ENCODE measurements around the gene RNF208. TPM values are rescaled to one million over a fixed set of nuclear protein-coding genes. Genes with fewer than 3 reads are reported as not detected.

The RNF208 gene
- total and polyA plus RNA-seq, 2 of the 4 experiments (the other 2 are of a cell fraction), result 1.2 TPM; not detected in 1

GRCh38 chr9:137256856-137257255, 34.8 kb upstream of the RNF208 start:
- H3K9me1 ChIP-seq (ENCODE audit: insufficient read depth, low read length), result no peaks in the 10 kb centered on the region
- H3K9me3 ChIP-seq (ENCODE audit: control insufficient read depth, insufficient read depth, low read length), result no peaks in the 10 kb centered on the region
- H3K4me2 ChIP-seq (ENCODE audit: low read depth, low read length), result no peak overlapping the region
- H4K8ac ChIP-seq (ENCODE audit: low read depth in 2 of 2, low read length in 2 of 2), result no peak overlapping the region
- H3K4ac ChIP-seq (ENCODE audit: low read depth, low read length), result no peak overlapping the region
- no peak overlapping the region for H3K56ac ChIP-seq (ENCODE audit: extremely low read depth, insufficient read depth, low read length)
- no peak overlapping the region for H2AFZ ChIP-seq (replicated peaks; ENCODE audit: low read length, poor library complexity)
- dilution Hi-C loops (cut with HindIII; ENCODE audit: low sequenced_read_pairs, unreplicated experiment), result no loop called here
- H3K27me3 ChIP-seq (ENCODE audit: control insufficient read depth, insufficient read depth, low read length), result no peaks in the 10 kb centered on the region
- H3K23ac ChIP-seq (ENCODE audit: low read depth, low read length), result no peak overlapping the region
- peaks cover 25% of the 10 kb centered on the region for H3K36me3 ChIP-seq (ENCODE audit: control insufficient read depth, insufficient read depth, low read length)
- in situ Hi-C loops (cut with MboI; ENCODE audit: low sequenced_read_pairs), result no loop called here
- H4K91ac ChIP-seq (ENCODE audit: insufficient read depth, low read depth, low read length), result no peak overlapping the region
- no peak for DNase-seq
- POLR2A ChIA-PET (ENCODE audit: unreplicated experiment), result no interaction called here
- no peak overlapping the region for H3K9ac ChIP-seq (ENCODE audit: low read depth, low read length)
- no peak for ATAC-seq (ENCODE audit: low read depth)
- CTCF ChIA-PET, result no interaction called here
- H2BK20ac ChIP-seq (ENCODE audit: low read depth, low read length), result no peak overlapping the region
- H3K4me3 ChIP-seq (ENCODE audit: insufficient read depth, low read depth, low read length), result no peak overlapping the region
- H2AK9ac ChIP-seq (replicated peaks; ENCODE audit: low read depth, low read length, poor library complexity), result no peak overlapping the region
- H4K20me1 ChIP-seq (ENCODE audit: insufficient read depth, low read length), result peaks cover 11% of the 10 kb centered on the region
- BruUV-seq (replicated peaks), result no TSS peak
- H3K14ac ChIP-seq (replicated peaks; ENCODE audit: low read depth, low read length), result no peak overlapping the region
- no peak for TF ChIP-seq RFX5 (IDR thresholded peaks at IDR 0.05; ENCODE audit: low read depth, low read length)
- TF ChIP-seq MAFK (IDR thresholded peaks at IDR 0.05; ENCODE audit: low read depth, low read length), result no peak
- TF ChIP-seq NFE2L2 (IDR thresholded peaks at IDR 0.05; ENCODE audit: low read depth, low read length), result no peak
- no peak for TF ChIP-seq ELK1 (IDR thresholded peaks at IDR 0.05; ENCODE audit: borderline replicate concordance, low read depth, low read length)
- no peak for TF ChIP-seq SMC3 (IDR thresholded peaks at IDR 0.05; ENCODE audit: low read depth, low read length)
- TF ChIP-seq BHLHE40 (IDR thresholded peaks at IDR 0.05; ENCODE audit: low read depth, low read length), result no peak
- TF ChIP-seq MAZ (IDR thresholded peaks at IDR 0.05; ENCODE audit: borderline replicate concordance, low read depth, low read length), result no peak
- no peak for TF ChIP-seq RAD21 (IDR thresholded peaks at IDR 0.05; ENCODE audit: low read length)
- TF ChIP-seq CTCF (conservative IDR thresholded peaks at IDR 0.05; ENCODE audit: low read depth, low read length), result no peak
- TF ChIP-seq FOS (IDR thresholded peaks at IDR 0.05; ENCODE audit: low read depth, low read length), result no peak
- no peak for TF ChIP-seq CHD1 (IDR thresholded peaks at IDR 0.05; ENCODE audit: low read depth, low read length)
- TF ChIP-seq RCOR1 (IDR thresholded peaks at IDR 0.05; ENCODE audit: insufficient replicate concordance, low read length), result no peak
- TF ChIP-seq CEBPB (IDR thresholded peaks at IDR 0.05; ENCODE audit: low read depth, low read length), result no peak
- TF ChIP-seq MXI1 (IDR thresholded peaks at IDR 0.05; ENCODE audit: borderline replicate concordance, low read depth, low read length), result no peak
- no peak for TF ChIP-seq USF2 (IDR thresholded peaks at IDR 0.05; ENCODE audit: low read depth, low read length)
- TF ChIP-seq POLR2A (IDR thresholded peaks at IDR 0.05; ENCODE audit: low read depth, low read length), result no peak
- no peak overlapping the region for H2BK15ac ChIP-seq (ENCODE audit: low read depth, low read length)
- H2BK5ac ChIP-seq (ENCODE audit: low read depth, low read length, poor library complexity, severe bottlenecking), result no peak overlapping the region
- H3K27ac ChIP-seq (ENCODE audit: insufficient read depth, low read length), result no peak overlapping the region
- H2BK120ac ChIP-seq (ENCODE audit: low read depth, low read length), result no peak overlapping the region
- peaks cover 11% of the 10 kb centered on the region for H3K4me1 ChIP-seq (ENCODE audit: control insufficient read depth, insufficient read depth, low read length)
- WGBS, 2 experiments (ENCODE audit: extremely low coverage in 2 of 2, insufficient read length in 1 of 2), result 80% methylated on average over 1 of the region's 15 CpGs; no CpG with 5 or more reads in 1 of the 2 experiments
- intact Hi-C loops (cut with micrococcal nuclease), result no loop called here
- H4K5ac ChIP-seq (ENCODE audit: low read depth, low read length), result no peak overlapping the region
- H2AK5ac ChIP-seq (ENCODE audit: low read depth, low read length), result no peak overlapping the region
- H3K79me1 ChIP-seq (ENCODE audit: low read depth in 1 of 2, low read length in 2 of 2), result peaks cover 15 to 37% of the 10 kb centered on the region in 2 experiments
- H3K18ac ChIP-seq (ENCODE audit: low read depth, low read length), result no peak overlapping the region
